Right renal pelvis (tissue), 4 donors: Measurements from ENCODE around the gene HCN2. TPM values are rescaled to one million over a fixed set of nuclear protein-coding genes. Genes with fewer than 3 reads are reported as not detected.
A peak's percentile ranks its signal among the peaks of the same experiment; 100 is the strongest.

Source experiments
- DNase-seq, 4 donors: peaks; one replicate each; pipeline ENCODE4 v3.0.0-alpha.2; 2013; ENCODE audit warnings: low read depth in 4 of 4, low spot score in 3 of 4, missing footprints in 1 of 4
- polyA plus RNA-seq, 4 donors: library from polyadenylated mRNA; unstranded; fragments of 120-200 nt; gene quantifications; one replicate each; pipeline ENCODE4 v1.2.1, GENCODE V29; 2013; ENCODE audit not compliant: insufficient read length in 4 of 4

The HCN2 gene
- polyA plus RNA-seq, 4 donors: 0.18 to 0.44 (median 0.23) TPM

DNA sequence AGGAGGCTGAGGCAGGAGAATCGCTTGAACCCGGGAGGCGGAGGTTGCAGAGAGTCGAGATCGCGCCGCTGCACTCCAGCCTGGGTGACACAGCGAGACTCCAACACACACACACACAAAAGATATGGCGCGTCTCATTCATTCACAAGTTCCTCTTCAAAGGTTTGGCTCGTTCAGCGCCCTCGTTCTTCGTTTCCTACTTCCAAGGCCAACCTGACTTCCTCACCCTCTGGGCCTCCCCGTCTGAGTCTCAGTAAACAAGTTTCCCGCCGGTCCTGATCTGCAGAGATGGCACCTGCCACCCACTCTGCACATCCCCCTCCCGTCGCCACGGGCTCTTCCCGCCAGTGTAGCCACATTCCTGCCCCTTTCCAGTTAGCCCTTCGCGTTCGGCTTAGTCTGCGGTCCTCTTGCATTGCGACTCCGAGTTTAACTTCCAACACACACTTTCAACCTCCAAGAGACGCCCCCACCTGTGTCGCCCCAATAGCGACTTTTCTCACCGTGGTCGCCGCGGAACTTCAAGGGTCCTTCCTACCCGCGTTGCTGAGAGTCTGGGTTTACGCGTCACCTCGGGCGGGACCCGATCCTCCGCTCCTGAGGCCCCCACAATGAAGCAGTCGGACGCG, 18.6 kb upstream of the HCN2 start:
- DNase-seq: no peak

GRCh38 chr19:571566-571974, 18.1 kb upstream of the HCN2 start:
- DNase-seq: no peak

DNA sequence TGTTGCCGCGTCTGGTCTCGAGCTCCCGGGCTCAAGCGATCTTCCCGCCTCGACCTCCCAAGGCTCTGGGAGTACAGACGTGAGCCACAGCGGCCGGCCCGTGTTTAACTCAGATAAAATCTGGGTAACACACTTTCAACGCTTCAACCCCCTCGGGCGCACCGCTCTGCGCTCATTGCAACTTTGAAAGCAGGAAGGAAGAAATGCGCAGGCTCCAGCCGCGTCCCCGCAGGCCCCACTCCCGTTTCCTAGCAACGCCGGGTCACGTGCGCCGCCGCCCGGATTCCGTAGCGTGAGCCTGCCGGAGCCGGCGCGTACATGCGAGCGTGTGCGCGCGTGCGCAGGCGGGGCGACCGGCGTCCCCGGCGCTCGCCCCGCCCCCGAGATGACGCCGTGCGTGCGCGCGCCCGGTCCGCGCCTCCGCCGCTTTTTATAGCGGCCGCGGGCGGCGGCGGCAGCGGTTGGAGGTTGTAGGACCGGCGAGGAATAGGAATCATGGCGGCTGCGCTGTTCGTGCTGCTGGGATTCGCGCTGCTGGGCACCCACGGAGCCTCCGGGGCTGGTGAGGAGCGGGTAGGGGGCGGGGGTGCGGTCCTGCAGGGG, 17.4 kb upstream of the HCN2 start, which contains the start of gene BSG:
BSG (plus strand) TSS at position 457 of the 603 bp plus-strand sequence; CDS start at position 496, 39 bp downstream.
- DNase-seq: peak; percentile 94 to 96 (median 96)

GRCh38 chr19:572743-573518, 16.8 kb upstream of the HCN2 start:
- DNase-seq: no peak

DNA sequence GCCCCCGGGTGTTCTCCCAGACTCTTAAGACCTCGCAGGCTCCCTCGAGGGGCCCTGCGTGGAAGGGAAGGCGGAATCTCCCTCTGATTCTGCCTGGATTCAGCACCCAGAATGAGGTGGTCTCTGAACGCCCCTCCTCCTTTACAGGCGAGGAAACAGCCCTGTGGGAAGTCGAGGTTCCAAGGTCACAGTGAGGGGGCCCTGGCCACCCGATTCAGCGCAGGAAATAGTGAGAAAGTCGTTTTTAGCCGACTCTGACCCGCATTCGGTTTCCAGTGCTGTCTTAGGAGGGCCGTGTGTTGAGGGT, 16.2 kb upstream of the HCN2 start:
- no peak for DNase-seq

- no peak for DNase-seq
Observed at GRCh38 chr19:574658-575526, 14.8 kb upstream of the HCN2 start.

DNA sequence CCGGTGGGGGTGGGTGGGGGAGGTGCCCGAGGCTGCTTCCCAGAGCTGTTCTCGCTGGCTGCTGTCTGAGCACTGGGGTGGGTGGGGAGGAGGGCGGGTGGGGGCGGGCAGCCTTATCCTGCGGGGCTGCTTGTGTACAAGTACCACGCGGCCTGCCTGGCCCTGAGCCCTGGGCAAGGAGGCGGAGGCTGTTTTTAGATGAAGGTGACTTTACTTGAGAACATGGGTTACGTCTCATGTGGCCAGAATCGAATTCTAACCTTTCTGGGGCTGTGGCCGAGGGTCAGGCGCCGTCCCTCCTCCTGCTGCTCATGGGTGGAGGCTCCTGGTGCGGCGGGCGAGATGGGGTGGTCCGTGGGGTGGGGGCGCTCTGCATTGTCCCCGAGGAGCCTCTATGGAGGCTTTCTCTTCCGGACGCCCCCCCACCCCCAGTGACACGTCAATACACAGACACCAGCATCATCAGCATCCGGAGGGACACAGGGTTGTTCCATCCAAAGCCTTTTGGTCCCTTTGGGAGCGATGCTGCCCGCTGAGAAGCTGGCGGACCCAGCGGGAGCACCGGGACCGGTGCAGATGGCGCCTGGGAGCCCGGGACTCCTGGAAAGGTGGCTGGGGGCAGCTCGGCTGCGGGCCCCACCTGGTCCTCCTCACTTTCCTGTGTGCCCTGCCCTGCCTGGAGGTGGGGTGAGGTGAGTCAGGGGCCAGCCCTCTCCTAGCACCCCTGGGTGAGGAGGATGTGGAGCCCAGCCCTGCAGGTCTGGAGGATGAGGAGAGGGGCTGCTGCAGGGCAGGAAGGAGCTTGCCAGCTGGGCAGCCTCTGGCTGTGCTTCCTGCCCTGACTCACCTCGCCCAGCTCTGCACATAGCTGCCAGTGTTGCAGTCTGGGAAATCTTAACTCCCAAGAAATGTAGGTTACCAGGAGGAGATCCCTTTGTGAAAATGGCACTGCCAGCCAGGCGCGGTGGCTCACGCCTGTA, 13.9 kb upstream of the HCN2 start:
- no peak for DNase-seq

DNA sequence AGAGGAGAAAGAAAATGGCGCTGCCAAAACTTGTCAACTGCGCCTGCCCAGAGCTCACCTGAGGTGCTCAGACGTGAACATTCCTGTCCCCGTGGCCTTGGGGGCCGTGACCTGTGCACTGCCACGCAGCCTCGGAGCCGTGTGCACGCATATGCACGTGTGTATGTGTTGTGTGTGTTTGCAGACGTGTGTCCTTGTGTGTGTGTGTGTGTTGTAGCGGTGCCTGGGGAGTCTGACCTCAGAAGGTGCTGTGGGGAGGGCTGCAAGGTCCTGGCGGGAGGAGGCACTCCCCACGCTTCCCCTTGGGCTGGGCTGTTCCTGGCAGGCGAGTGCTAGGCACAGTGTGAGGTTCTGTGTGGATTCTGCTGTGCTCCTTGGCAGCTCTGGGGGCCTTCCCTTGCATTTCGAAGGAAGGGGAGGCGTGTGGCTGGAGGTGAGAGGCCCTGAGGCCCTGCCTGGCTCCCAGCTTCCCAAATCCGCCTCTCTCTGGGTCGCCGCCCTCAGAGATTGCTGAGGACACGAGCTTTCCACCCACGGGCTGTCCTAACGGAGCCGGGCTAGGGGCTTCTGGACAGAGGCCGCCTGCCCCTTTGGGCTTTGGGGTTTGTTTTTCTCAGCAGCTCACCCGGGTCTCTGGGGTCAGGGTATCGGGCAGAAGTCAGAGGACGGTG, 12.8 kb upstream of the HCN2 start:
- no peak for DNase-seq

DNA sequence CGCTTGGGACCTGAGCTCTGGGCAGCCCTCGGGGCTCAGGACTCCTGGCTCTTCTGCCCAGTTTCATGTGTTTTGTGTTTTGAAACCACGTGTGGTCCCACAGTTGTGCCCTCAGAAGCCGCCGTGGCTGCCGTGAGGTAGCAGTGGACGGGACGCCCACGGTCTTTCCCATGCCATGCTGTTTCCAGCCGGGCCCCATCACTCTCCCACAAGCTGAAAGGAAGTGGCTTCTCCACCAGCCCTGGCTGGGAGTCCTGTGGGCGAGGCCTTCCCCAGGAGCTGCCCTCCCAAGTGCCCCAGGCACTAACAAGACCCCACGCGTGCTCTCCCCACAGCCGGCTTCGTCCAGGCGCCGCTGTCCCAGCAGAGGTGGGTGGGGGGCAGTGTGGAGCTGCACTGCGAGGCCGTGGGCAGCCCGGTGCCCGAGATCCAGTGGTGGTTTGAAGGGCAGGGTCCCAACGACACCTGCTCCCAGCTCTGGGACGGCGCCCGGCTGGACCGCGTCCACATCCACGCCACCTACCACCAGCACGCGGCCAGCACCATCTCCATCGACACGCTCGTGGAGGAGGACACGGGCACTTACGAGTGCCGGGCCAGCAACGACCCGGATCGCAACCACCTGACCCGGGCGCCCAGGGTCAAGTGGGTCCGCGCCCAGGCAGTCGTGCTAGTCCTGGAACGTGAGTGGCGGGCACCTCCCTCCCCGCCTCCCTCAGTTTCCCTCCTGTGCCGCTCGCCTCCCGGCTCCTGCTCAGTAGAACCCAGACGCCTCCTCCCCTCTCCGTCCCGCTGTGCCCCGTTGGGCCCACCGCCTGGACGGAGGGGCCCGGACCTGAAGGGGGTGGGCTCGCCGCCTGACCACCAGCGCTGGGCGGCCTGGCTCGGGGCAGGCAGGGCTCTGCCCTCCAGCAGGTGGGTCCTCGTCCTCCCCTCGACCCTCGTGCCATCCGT, 12.0 kb upstream of the HCN2 start:
- DNase-seq: no peak

DNA sequence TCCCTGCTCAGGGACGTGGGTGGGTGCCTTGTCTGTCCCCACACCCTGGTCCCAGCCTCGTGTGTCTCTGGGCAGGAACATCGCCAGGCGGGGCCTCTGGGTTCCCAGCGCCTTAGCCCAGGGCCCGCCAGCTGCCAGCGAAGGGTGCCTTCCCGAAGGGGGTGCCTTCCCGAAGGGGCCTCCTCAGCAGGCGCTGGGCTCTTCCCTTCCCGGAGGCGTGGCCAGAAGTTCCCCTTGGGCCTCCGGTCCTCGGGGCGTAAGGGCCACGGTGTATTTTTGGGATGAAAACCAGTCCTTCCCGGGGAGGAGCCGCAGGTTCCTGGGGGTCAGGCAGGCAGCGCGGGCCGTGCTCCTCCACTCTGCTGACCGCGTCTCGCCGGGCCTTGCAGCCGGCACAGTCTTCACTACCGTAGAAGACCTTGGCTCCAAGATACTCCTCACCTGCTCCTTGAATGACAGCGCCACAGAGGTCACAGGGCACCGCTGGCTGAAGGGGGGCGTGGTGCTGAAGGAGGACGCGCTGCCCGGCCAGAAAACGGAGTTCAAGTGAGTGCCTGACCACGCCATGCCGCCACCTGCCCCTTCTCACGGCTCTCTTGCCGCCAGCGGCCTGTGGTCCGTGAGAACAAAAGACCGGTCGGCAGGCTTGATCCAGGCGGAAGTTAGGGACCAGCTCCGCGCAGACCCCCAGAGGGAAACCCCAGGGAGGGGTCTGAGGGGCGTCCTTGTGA, 10.4 kb upstream of the HCN2 start:
- no peak for DNase-seq

GRCh38 chr19:579842-580155, 9.9 kb upstream of the HCN2 start:
- DNase-seq: no peak

- DNase-seq: no peak
Observed at GRCh38 chr19:580274-580835, 9.3 kb upstream of the HCN2 start.

DNA sequence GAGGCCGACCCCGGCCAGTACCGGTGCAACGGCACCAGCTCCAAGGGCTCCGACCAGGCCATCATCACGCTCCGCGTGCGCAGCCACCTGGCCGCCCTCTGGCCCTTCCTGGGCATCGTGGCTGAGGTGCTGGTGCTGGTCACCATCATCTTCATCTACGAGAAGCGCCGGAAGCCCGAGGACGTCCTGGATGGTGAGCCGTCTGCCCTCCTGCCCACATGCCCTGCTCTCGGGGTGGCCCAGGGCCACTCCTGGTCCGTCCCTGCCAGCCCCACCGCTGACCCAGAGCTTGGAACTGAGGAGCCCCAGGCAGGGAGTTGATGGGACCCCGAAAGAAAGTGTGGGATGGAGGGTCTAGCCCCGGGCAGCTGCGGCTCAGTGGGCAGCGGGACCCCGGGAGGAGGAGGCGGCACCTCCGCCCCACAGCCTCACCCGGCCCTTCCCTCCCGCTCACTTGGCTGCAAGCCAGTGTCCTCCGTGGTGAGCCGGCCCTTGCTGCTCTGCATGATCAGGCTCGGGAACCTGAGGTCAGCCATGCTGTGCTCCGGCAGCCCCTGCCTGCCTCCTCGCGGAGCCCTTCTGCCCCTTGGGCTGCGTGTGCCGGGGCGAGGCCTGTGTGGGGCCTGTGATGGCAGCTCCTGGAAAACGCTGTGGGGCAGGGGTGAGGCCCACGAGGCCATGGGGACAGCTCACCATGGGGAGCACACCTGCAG, 8.1 kb upstream of the HCN2 start:
- DNase-seq: no peak

GRCh38 chr19:582497-583197, 7.0 kb upstream of the HCN2 start:
- no peak for DNase-seq

DNA sequence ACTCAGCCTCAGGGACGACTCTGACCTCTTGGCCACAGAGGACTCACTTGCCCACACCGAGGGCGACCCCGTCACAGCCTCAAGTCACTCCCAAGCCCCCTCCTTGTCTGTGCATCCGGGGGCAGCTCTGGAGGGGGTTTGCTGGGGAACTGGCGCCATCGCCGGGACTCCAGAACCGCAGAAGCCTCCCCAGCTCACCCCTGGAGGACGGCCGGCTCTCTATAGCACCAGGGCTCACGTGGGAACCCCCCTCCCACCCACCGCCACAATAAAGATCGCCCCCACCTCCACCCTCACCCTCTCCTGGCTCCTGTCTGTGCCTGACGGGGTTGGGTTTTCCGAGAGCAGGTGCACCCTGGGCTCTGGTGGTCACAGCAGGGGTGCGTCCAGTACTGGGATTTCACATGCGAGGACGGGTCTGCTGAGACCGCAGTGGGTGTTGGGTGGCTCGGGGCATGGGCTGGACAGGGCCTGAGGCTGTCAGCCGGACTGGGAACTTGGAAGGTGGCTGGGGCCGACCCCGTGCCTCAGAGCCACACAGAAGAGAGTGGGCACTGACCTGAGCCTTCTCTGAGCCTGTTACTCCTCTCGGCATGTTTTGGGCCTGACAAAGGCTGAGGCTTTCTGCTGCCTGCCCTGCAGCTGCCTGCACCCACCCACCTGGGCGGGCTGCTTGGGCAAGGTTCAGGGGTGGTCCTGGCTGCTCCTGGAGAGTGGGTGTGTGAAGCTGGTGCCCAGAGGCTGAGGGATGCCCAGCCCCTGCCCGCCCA, 6.3 kb upstream of the HCN2 start:
- DNase-seq: no peak

DNA sequence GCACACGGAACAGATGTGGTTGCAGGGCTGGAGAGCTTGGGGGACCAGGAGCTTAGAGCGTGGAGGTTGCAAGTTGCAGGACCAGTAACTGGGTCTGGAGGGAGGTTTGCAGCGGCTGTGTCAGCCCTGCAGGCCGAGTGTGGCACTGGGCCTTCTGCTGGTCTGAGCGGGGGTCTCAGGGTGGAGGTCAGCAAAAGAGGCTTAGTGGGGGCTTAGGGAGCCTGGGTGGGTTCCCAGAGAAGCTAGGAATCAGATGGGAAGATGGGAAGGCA, 5.8 kb upstream of the HCN2 start:
- no peak for DNase-seq
